Measurements from ENCODE around the gene DLL1.
A peak's percentile ranks its signal among the peaks of the same experiment; 100 is the strongest.
"Not testable (repeated sequence)": the region's sequence is repeated elsewhere in the genome, so short reads cannot be mapped to it uniquely, and the experiment has no call there.

The DLL1 gene

GRCh38 chr6:170290296-170291128 is at the start of gene DLL1:
TSS of gene DLL1 (minus strand) at chr6:170291078. CDS start at chr6:170290139, 939 bp downstream.
- Histone ChIP-seq H3K9me3 (ENCODE audit: control insufficient read depth in 1 of 2, low read length in 2 of 2) (no peaks in the 10 kb centered on the region), H3K27ac (ENCODE audit: low read length) (no peak within 1 kb of the TSS), H3K36me3 (ENCODE audit: control insufficient read depth in 1 of 2, insufficient read depth in 2 of 2, low read length in 2 of 2) (no peaks in the 10 kb centered on the region), H3K4me3 (ENCODE audit: low read depth in 1 of 2, low read length in 2 of 2) (peak within 1 kb of the TSS; percentile 74 to 89), H3K4me1 (ENCODE audit: control insufficient read depth in 1 of 2, insufficient read depth in 2 of 2, low read length in 2 of 2) (peaks cover 13 to 42% of the 10 kb centered on the region in 2 donors), H3K27me3 (ENCODE audit: low read depth, low read length) (peaks cover 52% of the 10 kb centered on the region)

GRCh38 chr6:170335199-170335598 is 44.3 kb upstream of the DLL1 start:
- not testable (repeated sequence) for H3K4me3 ChIP-seq (ENCODE audit: low read depth in 1 of 2, low read length in 2 of 2); H3K27ac ChIP-seq (ENCODE audit: low read length); H3K9me3 ChIP-seq (ENCODE audit: control insufficient read depth in 1 of 2, low read length in 2 of 2); H3K4me1 ChIP-seq (ENCODE audit: control insufficient read depth in 1 of 2, insufficient read depth in 2 of 2, low read length in 2 of 2); H3K27me3 ChIP-seq (ENCODE audit: low read depth, low read length)
- H3K36me3 ChIP-seq (ENCODE audit: control insufficient read depth in 1 of 2, insufficient read depth in 2 of 2, low read length in 2 of 2): peaks cover 17 to 39% of the 10 kb centered on the region in 2 donors

- H3K4me1 ChIP-seq (ENCODE audit: control insufficient read depth in 1 of 2, insufficient read depth in 2 of 2, low read length in 2 of 2): no peaks in the 10 kb centered on the region
- H3K27me3 ChIP-seq (ENCODE audit: low read depth, low read length): no peaks in the 10 kb centered on the region
- no peak overlapping the region for H3K27ac ChIP-seq (ENCODE audit: low read length)
- no peaks in the 10 kb centered on the region for H3K9me3 ChIP-seq (ENCODE audit: control insufficient read depth in 1 of 2, low read length in 2 of 2)
- H3K36me3 ChIP-seq (ENCODE audit: control insufficient read depth in 1 of 2, insufficient read depth in 2 of 2, low read length in 2 of 2): peaks cover 48 to 58% of the 10 kb centered on the region in 2 donors
- H3K4me3 ChIP-seq (ENCODE audit: low read depth in 1 of 2, low read length in 2 of 2): no peak overlapping the region
Measured at GRCh38 chr6:170329321-170329720, 38.4 kb upstream of the DLL1 start.

GRCh38 chr6:170317718-170318117 is 26.8 kb upstream of the DLL1 start:
- no peaks in the 10 kb centered on the region for H3K27me3 ChIP-seq (ENCODE audit: low read depth, low read length)
- H3K4me1 ChIP-seq (ENCODE audit: control insufficient read depth in 1 of 2, insufficient read depth in 2 of 2, low read length in 2 of 2): no peaks in the 10 kb centered on the region
- H3K4me3 ChIP-seq (ENCODE audit: low read depth in 1 of 2, low read length in 2 of 2): no peak overlapping the region
- H3K9me3 ChIP-seq (ENCODE audit: control insufficient read depth in 1 of 2, low read length in 2 of 2): no peaks in the 10 kb centered on the region
- no peak overlapping the region for H3K27ac ChIP-seq (ENCODE audit: low read length)
- peaks cover 4 to 15% of the 10 kb centered on the region in 2 donors for H3K36me3 ChIP-seq (ENCODE audit: control insufficient read depth in 1 of 2, insufficient read depth in 2 of 2, low read length in 2 of 2)

GRCh38 chr6:170317076-170317475 is 26.2 kb upstream of the DLL1 start:
- no peaks in the 10 kb centered on the region for H3K4me1 ChIP-seq (ENCODE audit: control insufficient read depth in 1 of 2, insufficient read depth in 2 of 2, low read length in 2 of 2)
- no peaks in the 10 kb centered on the region for H3K9me3 ChIP-seq (ENCODE audit: control insufficient read depth in 1 of 2, low read length in 2 of 2)
- H3K27me3 ChIP-seq (ENCODE audit: low read depth, low read length): no peaks in the 10 kb centered on the region
- H3K36me3 ChIP-seq (ENCODE audit: control insufficient read depth in 1 of 2, insufficient read depth in 2 of 2, low read length in 2 of 2): peaks cover 3 to 14% of the 10 kb centered on the region in 2 donors
- H3K4me3 ChIP-seq (ENCODE audit: low read depth in 1 of 2, low read length in 2 of 2): no peak overlapping the region
- no peak overlapping the region for H3K27ac ChIP-seq (ENCODE audit: low read length)

- Histone ChIP-seq H3K27me3 (ENCODE audit: low read depth, low read length) (no peaks in the 10 kb centered on the region), H3K4me3 (ENCODE audit: low read depth in 1 of 2, low read length in 2 of 2) (no peak overlapping the region), H3K27ac (ENCODE audit: low read length) (no peak overlapping the region), H3K36me3 (ENCODE audit: control insufficient read depth in 1 of 2, insufficient read depth in 2 of 2, low read length in 2 of 2) (peaks cover 3 to 14% of the 10 kb centered on the region in 2 donors), H3K4me1 (ENCODE audit: control insufficient read depth in 1 of 2, insufficient read depth in 2 of 2, low read length in 2 of 2) (no peaks in the 10 kb centered on the region), H3K9me3 (ENCODE audit: control insufficient read depth in 1 of 2, low read length in 2 of 2) (no peaks in the 10 kb centered on the region)
Measured at GRCh38 chr6:170316071-170316470, 25.2 kb upstream of the DLL1 start.

GRCh38 chr6:170314983-170315382 is 24.1 kb upstream of the DLL1 start:
- Histone ChIP-seq H3K36me3 (ENCODE audit: control insufficient read depth in 1 of 2, insufficient read depth in 2 of 2, low read length in 2 of 2) (peaks cover 3 to 14% of the 10 kb centered on the region in 2 donors), H3K4me3 (ENCODE audit: low read depth in 1 of 2, low read length in 2 of 2) (no peak overlapping the region), H3K27ac (ENCODE audit: low read length) (no peak overlapping the region), H3K4me1 (ENCODE audit: control insufficient read depth in 1 of 2, insufficient read depth in 2 of 2, low read length in 2 of 2) (peaks cover 0 to 5% of the 10 kb centered on the region in 2 donors), H3K27me3 (ENCODE audit: low read depth, low read length) (no peaks in the 10 kb centered on the region), H3K9me3 (ENCODE audit: control insufficient read depth in 1 of 2, low read length in 2 of 2) (no peaks in the 10 kb centered on the region)

- Histone ChIP-seq H3K27ac (ENCODE audit: low read length) (no peak overlapping the region), H3K4me3 (ENCODE audit: low read depth in 1 of 2, low read length in 2 of 2) (no peak overlapping the region), H3K9me3 (ENCODE audit: control insufficient read depth in 1 of 2, low read length in 2 of 2) (no peaks in the 10 kb centered on the region), H3K4me1 (ENCODE audit: control insufficient read depth in 1 of 2, insufficient read depth in 2 of 2, low read length in 2 of 2) (peaks cover 2 to 7% of the 10 kb centered on the region in 2 donors), H3K27me3 (ENCODE audit: low read depth, low read length) (no peaks in the 10 kb centered on the region), H3K36me3 (ENCODE audit: control insufficient read depth in 1 of 2, insufficient read depth in 2 of 2, low read length in 2 of 2) (peaks cover 3 to 14% of the 10 kb centered on the region in 2 donors)
Measured at GRCh38 chr6:170313716-170314295, 22.9 kb upstream of the DLL1 start.

- H3K4me1 ChIP-seq (ENCODE audit: control insufficient read depth in 1 of 2, insufficient read depth in 2 of 2, low read length in 2 of 2): peaks cover 10 to 17% of the 10 kb centered on the region in 2 donors
- H3K4me3 ChIP-seq (ENCODE audit: low read depth in 1 of 2, low read length in 2 of 2): no peak overlapping the region
- H3K27ac ChIP-seq (ENCODE audit: low read length): no peak overlapping the region
- no peaks in the 10 kb centered on the region for H3K27me3 ChIP-seq (ENCODE audit: low read depth, low read length)
- peaks cover 3 to 6% of the 10 kb centered on the region in 2 donors for H3K36me3 ChIP-seq (ENCODE audit: control insufficient read depth in 1 of 2, insufficient read depth in 2 of 2, low read length in 2 of 2)
- H3K9me3 ChIP-seq (ENCODE audit: control insufficient read depth in 1 of 2, low read length in 2 of 2): no peaks in the 10 kb centered on the region
Measured at GRCh38 chr6:170312876-170313275, 22.0 kb upstream of the DLL1 start.

- no peak overlapping the region for H3K27ac ChIP-seq (ENCODE audit: low read length)
- H3K27me3 ChIP-seq (ENCODE audit: low read depth, low read length): no peaks in the 10 kb centered on the region
- no peak overlapping the region for H3K4me3 ChIP-seq (ENCODE audit: low read depth in 1 of 2, low read length in 2 of 2)
- peaks cover 17 to 24% of the 10 kb centered on the region in 2 donors for H3K4me1 ChIP-seq (ENCODE audit: control insufficient read depth in 1 of 2, insufficient read depth in 2 of 2, low read length in 2 of 2)
- H3K36me3 ChIP-seq (ENCODE audit: control insufficient read depth in 1 of 2, insufficient read depth in 2 of 2, low read length in 2 of 2): no peaks in the 10 kb centered on the region
- H3K9me3 ChIP-seq (ENCODE audit: control insufficient read depth in 1 of 2, low read length in 2 of 2): no peaks in the 10 kb centered on the region
Measured at GRCh38 chr6:170311696-170312095, 20.8 kb upstream of the DLL1 start.

GRCh38 chr6:170308761-170309160 is 17.9 kb upstream of the DLL1 start:
- peaks cover 21 to 30% of the 10 kb centered on the region in 2 donors for H3K4me1 ChIP-seq (ENCODE audit: control insufficient read depth in 1 of 2, insufficient read depth in 2 of 2, low read length in 2 of 2)
- no peak overlapping the region for H3K27ac ChIP-seq (ENCODE audit: low read length)
- H3K4me3 ChIP-seq (ENCODE audit: low read depth in 1 of 2, low read length in 2 of 2): no peak overlapping the region

More at GRCh38 chr6:170308761-170309160, 17.9 kb upstream of the DLL1 start:
- no peaks in the 10 kb centered on the region for H3K9me3 ChIP-seq (ENCODE audit: control insufficient read depth in 1 of 2, low read length in 2 of 2)
- H3K27me3 ChIP-seq (ENCODE audit: low read depth, low read length): no peaks in the 10 kb centered on the region
- no peaks in the 10 kb centered on the region for H3K36me3 ChIP-seq (ENCODE audit: control insufficient read depth in 1 of 2, insufficient read depth in 2 of 2, low read length in 2 of 2)
